Activated naive CD4-positive, alpha-beta T cell treated with anti-CD3 and anti-CD28 coated beads, Interleukin-2, amount 10 ng/mL, durations not matched to agents 7 days and 5 days (primary cell): ENCODE results near the gene POLR1A.

Experiments used
- CTCF ChIA-PET: fragments of 350-600 bp; sonication (Branson Sonifier 250); formaldehyde crosslinking; loops from one replicate; lab custom pipeline; 2021; ENCODE audit warnings: antibody characterized with exemption; lab: Charles Lee
- DNase-seq: peaks from one replicate; pipeline ENCODE4 v3.0.0-alpha.2; 2020
- H3K27ac Mint-ChIP-seq: one replicate; pipeline ENCODE4 v1.8.0; 2021; ENCODE audit warnings: mild to moderate bottlenecking, moderate library complexity, mixed read lengths
- H3K27me3 Mint-ChIP-seq: one replicate; pipeline ENCODE4 v1.8.0; 2021; ENCODE audit warnings: mild to moderate bottlenecking, mixed read lengths
- H3K36me3 Mint-ChIP-seq: one replicate; pipeline ENCODE4 v1.8.0; 2021; ENCODE audit warnings: mixed read lengths
- H3K4me1 Mint-ChIP-seq: one replicate; pipeline ENCODE4 v1.8.0; 2021; ENCODE audit warnings: mixed read lengths
- H3K4me3 Mint-ChIP-seq: one replicate; pipeline ENCODE4 v1.8.0; 2021; ENCODE audit warnings: mild to moderate bottlenecking, moderate library complexity, mixed read lengths
- H3K9me3 Mint-ChIP-seq: one replicate; pipeline ENCODE4 v1.8.0; 2021; ENCODE audit warnings: mixed read lengths

Gene POLR1A

DNA sequence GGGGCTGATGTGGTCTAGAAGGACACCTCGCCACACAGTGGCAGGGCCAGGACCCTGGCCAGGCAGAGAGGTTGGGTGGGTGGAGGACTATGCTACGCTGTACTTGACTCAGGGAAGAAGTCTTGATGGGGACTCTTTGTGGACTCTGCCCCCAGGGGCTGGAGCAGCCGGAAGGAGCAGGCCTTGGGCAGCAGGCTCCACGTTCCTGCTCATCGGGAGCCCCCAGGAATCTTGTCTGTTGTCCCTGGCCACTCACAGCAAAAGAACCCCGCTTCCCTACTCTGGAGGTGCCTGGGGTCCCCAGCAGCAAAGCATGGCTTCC, 79.0 kb downstream of the POLR1A start:
- H3K36me3 Mint-ChIP-seq = peaks cover 60% of the 10 kb centered on the region
- no peak overlapping the region for H3K27ac Mint-ChIP-seq
- peaks cover 14% of the 10 kb centered on the region for H3K4me1 Mint-ChIP-seq
- no peaks in the 10 kb centered on the region for H3K9me3 Mint-ChIP-seq
- CTCF ChIA-PET = interaction anchor here (1.0 to 1.5 kb wide), 3 partner anchors 9 to 139 kb away, joined by 3 to 9 read pairs (median 4); no protein-coding TSS in a partner anchor
- no peaks in the 10 kb centered on the region for H3K27me3 Mint-ChIP-seq
- no peak overlapping the region for H3K4me3 Mint-ChIP-seq
- DNase-seq = peak; percentile 8

GRCh38 chr2:86025976-86026743, 79.5 kb downstream of the POLR1A start:
- peaks cover 59% of the 10 kb centered on the region for H3K36me3 Mint-ChIP-seq
- H3K4me1 Mint-ChIP-seq = peaks cover 14% of the 10 kb centered on the region
- H3K4me3 Mint-ChIP-seq = no peak overlapping the region
- peak overlapping the region; percentile 80 for H3K27ac Mint-ChIP-seq
- CTCF ChIA-PET = interaction anchor here (1.2 to 1.5 kb wide), 3 partner anchors 10 to 198 kb away, joined by 3 to 9 read pairs (median 4); no protein-coding TSS in a partner anchor
- no peaks in the 10 kb centered on the region for H3K27me3 Mint-ChIP-seq
- H3K9me3 Mint-ChIP-seq = no peaks in the 10 kb centered on the region
- peak; percentile 14 for DNase-seq

GRCh38 chr2:86025229-86025820, 80.4 kb downstream of the POLR1A start:
- H3K9me3 Mint-ChIP-seq = no peaks in the 10 kb centered on the region
- peak; percentile 20 for DNase-seq
- CTCF ChIA-PET = interaction anchor here (0.9 to 1.5 kb wide), 6 partner anchors 10 to 198 kb away, joined by 3 to 9 read pairs (median 4); partner anchors contain the start of gene ST3GAL5
- no peaks in the 10 kb centered on the region for H3K27me3 Mint-ChIP-seq
- H3K4me1 Mint-ChIP-seq = peaks cover 14% of the 10 kb centered on the region
- no peak overlapping the region for H3K4me3 Mint-ChIP-seq
- H3K36me3 Mint-ChIP-seq = peaks cover 53% of the 10 kb centered on the region
- peak overlapping the region; percentile 43 for H3K27ac Mint-ChIP-seq

DNA sequence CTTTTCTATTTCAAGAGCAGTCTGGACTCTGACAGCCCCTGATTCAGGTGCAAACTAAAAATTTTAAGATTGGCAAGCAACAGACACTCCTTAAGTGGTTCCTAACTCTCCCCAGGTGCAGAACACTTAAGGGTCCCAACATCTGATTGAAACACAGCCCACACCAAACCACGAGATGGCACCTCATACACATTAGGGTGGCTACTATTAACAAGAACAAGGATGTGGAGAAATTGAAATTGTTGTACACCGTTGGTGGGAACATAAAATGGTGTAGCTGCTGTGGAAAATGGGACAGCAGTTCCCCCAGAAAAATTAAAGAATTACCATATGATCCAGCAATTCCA, 82.3 kb downstream of the POLR1A start:
- Mint-ChIP-seq H3K27me3 (no peaks in the 10 kb centered on the region), H3K27ac (no peak overlapping the region), H3K4me1 (peaks cover 17% of the 10 kb centered on the region), H3K36me3 (peaks cover 37% of the 10 kb centered on the region), H3K4me3 (no peak overlapping the region), H3K9me3 (no peaks in the 10 kb centered on the region)
- CTCF ChIA-PET = no interaction called here
- no peak for DNase-seq

DNA sequence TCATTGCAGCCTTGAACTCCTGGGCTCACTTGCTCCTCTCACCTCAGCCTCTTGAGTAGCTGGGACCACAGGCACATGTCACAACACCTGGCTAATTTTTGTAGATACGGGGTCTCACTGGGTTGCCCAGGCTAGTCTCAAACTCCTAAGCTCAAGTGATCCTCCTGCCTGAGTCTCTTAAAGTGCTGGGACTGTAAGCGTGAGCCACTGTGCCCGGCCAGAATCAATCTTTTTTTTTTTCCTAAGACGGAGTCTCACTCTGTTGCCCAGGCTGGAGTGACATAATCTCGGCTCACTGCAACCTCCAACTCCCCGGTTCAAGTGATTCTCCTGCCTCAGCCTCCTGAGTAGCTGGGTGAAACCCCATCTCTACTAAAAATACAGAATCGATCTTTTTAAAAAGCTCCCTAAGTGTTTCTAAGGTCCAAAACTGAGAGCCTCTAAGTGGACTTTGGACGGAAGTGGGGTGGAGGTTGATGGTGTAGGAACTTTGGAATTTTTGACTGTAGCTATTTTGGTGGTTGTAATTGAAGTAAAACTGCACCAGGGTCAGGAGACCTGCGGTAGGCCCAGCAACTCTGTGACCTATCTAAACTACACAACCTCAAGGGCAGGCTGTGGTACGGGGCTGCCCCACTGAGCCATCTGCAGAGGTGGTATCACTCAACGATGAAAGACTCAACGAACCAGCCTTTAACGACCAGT, 82.9 kb downstream of the POLR1A start:
- H3K36me3 Mint-ChIP-seq = peaks cover 33% of the 10 kb centered on the region
- CTCF ChIA-PET = interaction anchor here (0.6 to 0.7 kb wide), 2 partner anchors 133 to 538 kb away, joined by 5 read pairs; no protein-coding TSS in a partner anchor
- H3K27me3 Mint-ChIP-seq = no peaks in the 10 kb centered on the region
- DNase-seq = peak; percentile 15
- no peaks in the 10 kb centered on the region for H3K9me3 Mint-ChIP-seq
- H3K4me3 Mint-ChIP-seq = no peak overlapping the region
- peaks cover 15% of the 10 kb centered on the region for H3K4me1 Mint-ChIP-seq
- H3K27ac Mint-ChIP-seq = peak overlapping the region; percentile 77

DNA sequence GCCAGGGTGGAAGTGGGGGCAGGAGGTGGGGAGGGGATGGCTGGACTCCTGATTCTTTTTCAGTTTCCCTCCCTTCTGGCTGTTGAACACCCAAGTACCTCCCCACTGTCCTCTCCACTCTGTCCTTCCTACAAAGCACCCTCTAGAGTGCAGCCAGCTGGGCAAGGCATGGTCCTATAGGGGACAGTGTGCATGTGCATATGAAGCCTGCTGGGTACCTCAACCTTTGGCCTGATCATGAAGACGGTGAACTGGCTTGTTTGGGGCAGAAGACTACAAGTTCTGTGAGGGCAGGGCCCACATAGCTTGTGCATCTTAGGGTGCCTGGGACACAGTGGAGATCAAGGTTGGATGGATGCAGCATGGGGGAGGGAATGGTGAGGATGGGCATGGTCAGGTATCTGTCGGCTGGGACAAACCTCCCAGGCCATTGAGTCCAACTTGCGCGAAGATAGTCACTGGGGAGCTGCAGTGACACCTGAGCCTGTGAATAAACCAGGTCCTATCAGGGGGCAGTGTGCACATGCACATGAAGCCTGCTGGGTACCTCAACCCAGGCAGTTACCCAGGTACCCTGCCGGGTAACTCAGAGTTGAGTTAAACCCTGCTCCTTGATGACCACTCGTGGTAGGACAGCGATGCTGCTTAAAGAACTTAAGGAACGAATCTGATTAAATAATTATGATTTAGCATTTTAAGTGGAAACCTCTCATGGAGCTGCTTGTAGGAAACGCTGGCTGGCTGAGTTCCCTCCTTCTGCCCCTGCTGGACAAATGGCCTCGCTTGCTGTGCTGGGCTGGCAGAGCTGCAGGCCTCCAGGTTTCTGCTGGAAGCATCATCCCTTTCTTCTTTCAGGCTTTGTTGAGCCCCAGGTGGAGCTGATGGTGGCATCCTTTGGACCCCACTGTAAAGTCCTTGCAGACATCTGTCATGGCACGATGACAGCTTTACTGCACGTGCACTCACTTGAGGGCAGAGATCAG, 84.0 kb downstream of the POLR1A start:
- CTCF ChIA-PET = interaction anchor here (0.7 kb wide), 1 partner anchor 132 kb away, joined by 5 read pairs; no protein-coding TSS in a partner anchor
- Mint-ChIP-seq H3K27me3 (no peaks in the 10 kb centered on the region), H3K27ac (peak overlapping the region; percentile 77), H3K36me3 (peaks cover 23% of the 10 kb centered on the region), H3K9me3 (no peaks in the 10 kb centered on the region), H3K4me1 (peaks cover 26% of the 10 kb centered on the region), H3K4me3 (no peak overlapping the region)
- DNase-seq = peak; percentile 16

GRCh38 chr2:86020984-86021383, 84.7 kb downstream of the POLR1A start:
- no peaks in the 10 kb centered on the region for H3K27me3 Mint-ChIP-seq
- CTCF ChIA-PET = no interaction called here

GRCh38 chr2:86019121-86019520, 86.6 kb downstream of the POLR1A start:
- CTCF ChIA-PET = no interaction called here

More at GRCh38 chr2:86020984-86021383, 84.7 kb downstream of the POLR1A start:
- no peak overlapping the region for H3K27ac Mint-ChIP-seq
- H3K4me3 Mint-ChIP-seq = no peak overlapping the region
- peak; percentile 13 for DNase-seq
- peaks cover 28% of the 10 kb centered on the region for H3K4me1 Mint-ChIP-seq
- no peaks in the 10 kb centered on the region for H3K9me3 Mint-ChIP-seq
- peaks cover 17% of the 10 kb centered on the region for H3K36me3 Mint-ChIP-seq

DNA sequence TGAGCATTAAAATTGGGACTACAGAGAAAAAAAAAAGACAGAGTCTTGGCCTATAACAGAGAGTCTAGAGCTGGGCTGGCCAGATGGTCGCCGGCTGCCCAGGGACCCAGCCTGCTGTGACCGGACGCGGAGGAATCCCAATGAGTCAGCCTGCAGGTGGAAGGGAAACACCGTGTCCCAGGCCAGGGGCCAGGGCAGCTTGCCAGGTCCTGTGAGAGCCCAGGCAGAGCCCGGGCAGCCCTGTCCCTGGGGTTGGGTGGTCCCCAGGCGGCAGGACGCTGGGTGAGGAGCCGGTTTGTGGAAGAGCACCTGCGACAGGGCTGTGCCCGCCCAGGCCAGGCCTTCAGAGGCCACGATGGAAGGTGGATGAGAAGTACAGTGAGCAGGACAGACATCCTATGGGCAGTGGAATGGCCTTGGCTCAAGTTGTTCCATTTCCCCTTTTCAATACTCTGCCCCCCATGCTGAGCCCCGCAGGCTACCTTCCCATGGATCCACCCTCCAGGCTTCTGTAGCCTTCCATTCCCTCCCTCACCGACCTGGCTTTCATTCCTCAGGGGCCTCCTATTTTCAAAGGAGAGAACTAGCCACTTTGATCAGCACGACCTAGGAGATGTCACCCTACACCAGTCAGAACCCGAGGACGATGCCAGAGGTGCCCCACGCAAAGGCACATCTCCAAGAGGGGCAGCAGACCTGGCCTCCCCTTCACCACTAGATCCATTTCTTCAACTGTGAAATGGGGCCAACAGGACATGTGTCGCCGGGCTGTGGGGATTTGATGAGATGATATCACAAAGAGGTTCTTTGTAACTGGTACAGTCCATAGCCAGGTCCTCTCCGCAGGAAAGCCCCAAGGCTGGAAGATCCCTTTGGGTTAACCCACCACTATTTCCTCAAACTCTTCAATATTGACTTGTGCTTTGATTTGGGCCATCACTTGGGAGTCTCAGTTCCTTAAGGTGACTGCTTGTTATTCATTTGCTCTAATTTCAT, 87.5 kb downstream of the POLR1A start:
- H3K36me3 Mint-ChIP-seq = peaks cover 25% of the 10 kb centered on the region
- no peak overlapping the region for H3K4me3 Mint-ChIP-seq
- peaks cover 22% of the 10 kb centered on the region for H3K9me3 Mint-ChIP-seq
- peak; percentile 8 for DNase-seq
- CTCF ChIA-PET = interaction anchor here (0.9 kb wide), 1 partner anchor 180 kb away, joined by 3 read pairs; no protein-coding TSS in a partner anchor
- H3K4me1 Mint-ChIP-seq = peaks cover 31% of the 10 kb centered on the region
- H3K27me3 Mint-ChIP-seq = no peaks in the 10 kb centered on the region
- peak overlapping the region; percentile 88 for H3K27ac Mint-ChIP-seq

More at GRCh38 chr2:86019121-86019520, 86.6 kb downstream of the POLR1A start:
- no peaks in the 10 kb centered on the region for H3K27me3 Mint-ChIP-seq
- H3K36me3 Mint-ChIP-seq = peaks cover 21% of the 10 kb centered on the region
- H3K4me3 Mint-ChIP-seq = no peak overlapping the region
- peaks cover 31% of the 10 kb centered on the region for H3K4me1 Mint-ChIP-seq
- no peak overlapping the region for H3K27ac Mint-ChIP-seq
- peaks cover 12% of the 10 kb centered on the region for H3K9me3 Mint-ChIP-seq
- DNase-seq = peak; percentile 12

GRCh38 chr2:86016581-86016980, 89.1 kb downstream of the POLR1A start:
- Mint-ChIP-seq H3K36me3 (peaks cover 25% of the 10 kb centered on the region), H3K27ac (peak overlapping the region; percentile 88), H3K4me3 (peak overlapping the region; percentile 45), H3K27me3 (peaks cover 4% of the 10 kb centered on the region), H3K4me1 (peaks cover 35% of the 10 kb centered on the region), H3K9me3 (peaks cover 26% of the 10 kb centered on the region)
- peak; percentile 11 for DNase-seq
- CTCF ChIA-PET = interaction anchor here (0.6 kb wide), 1 partner anchor 47 kb away, joined by 4 read pairs; no protein-coding TSS in a partner anchor

DNA sequence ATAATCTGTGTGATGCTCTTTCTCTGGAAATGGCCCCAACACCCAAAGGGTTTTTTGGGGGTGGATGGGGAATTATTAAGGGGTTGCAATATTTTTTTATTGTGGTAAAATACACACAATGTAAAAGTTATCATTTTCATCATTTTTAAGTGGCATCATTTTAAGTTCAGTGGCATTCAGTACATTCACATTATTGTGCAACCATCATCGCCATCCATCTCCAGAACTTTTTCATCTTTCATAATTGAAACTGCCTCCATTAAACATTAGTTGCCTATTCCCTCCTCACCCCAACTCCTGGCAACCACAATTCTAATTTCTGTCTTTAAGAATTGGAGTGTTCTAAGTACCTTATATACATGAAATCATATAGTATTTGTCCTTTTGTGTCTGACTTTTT, 90.0 kb downstream of the POLR1A start:
- peaks cover 23% of the 10 kb centered on the region for H3K36me3 Mint-ChIP-seq
- peaks cover 4% of the 10 kb centered on the region for H3K27me3 Mint-ChIP-seq
- no peak overlapping the region for H3K4me3 Mint-ChIP-seq
- H3K27ac Mint-ChIP-seq = peak overlapping the region; percentile 88
- H3K4me1 Mint-ChIP-seq = peaks cover 35% of the 10 kb centered on the region
- DNase-seq = no peak
- peaks cover 26% of the 10 kb centered on the region for H3K9me3 Mint-ChIP-seq
- CTCF ChIA-PET = no interaction called here

DNA sequence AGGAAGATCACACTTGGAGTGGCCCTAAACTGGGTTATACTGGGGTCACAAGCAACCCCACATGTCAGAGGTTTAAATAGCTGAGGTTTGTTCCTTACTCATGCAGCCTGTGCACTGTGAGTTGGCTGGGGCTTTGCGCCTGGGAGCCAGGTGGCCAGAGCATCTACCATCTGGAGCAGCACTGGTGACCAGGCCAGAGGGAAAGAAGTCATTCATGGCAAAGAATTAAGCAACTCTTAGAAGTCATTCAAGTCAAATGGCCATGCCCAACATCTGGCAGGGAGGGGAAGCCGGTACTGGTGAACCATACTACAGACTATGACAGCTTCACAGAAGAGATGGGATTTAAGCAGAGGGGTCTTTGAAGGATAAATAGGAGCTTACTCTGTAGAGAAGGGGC, 90.7 kb downstream of the POLR1A start:
- CTCF ChIA-PET = interaction anchor here (1.9 kb wide), 1 partner anchor 65 kb away, joined by 5 read pairs; no protein-coding TSS in a partner anchor
- peak; percentile 3 for DNase-seq
- H3K4me1 Mint-ChIP-seq = peaks cover 41% of the 10 kb centered on the region
- peaks cover 26% of the 10 kb centered on the region for H3K9me3 Mint-ChIP-seq
- peak overlapping the region; percentile 28 for H3K27ac Mint-ChIP-seq
- peaks cover 23% of the 10 kb centered on the region for H3K36me3 Mint-ChIP-seq
- H3K27me3 Mint-ChIP-seq = peaks cover 4% of the 10 kb centered on the region
- H3K4me3 Mint-ChIP-seq = no peak overlapping the region
